ENCODE data around the gene CD101. TPM values are rescaled to one million over a fixed set of nuclear protein-coding genes. Genes with fewer than 3 reads are reported as not detected.

Gene CD101
- total RNA-seq, 1 experiment from 2014 or later = 1.2 TPM

DNA sequence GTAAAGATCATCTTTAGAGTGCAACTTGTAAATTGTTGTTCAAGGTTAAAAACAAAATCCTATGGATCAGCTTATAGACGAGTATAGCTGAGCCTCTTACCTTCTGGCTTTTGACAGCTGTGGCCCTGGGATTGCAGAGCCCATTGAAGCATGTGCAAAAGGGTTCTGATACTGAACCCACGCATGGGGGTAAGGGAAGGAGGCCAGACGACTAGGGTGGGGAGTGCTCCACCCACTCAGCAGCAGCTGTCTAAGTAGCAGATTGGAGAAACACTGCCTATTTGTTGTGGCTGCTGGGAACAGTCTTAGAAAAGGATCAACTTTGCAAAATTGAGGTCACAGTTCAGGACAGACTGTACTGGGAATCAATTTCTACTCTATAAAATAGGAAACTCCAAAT, 16.1 kb downstream of the CD101 start:
- Histone ChIP-seq H2AFZ (ENCODE audit: low read depth, low read length, poor library complexity, severe bottlenecking) (no peak overlapping the region), H3K9me3 (ENCODE audit: control insufficient read depth in 1 of 2, insufficient read depth in 1 of 2, low read depth in 1 of 2, low read length in 2 of 2) (no peaks in the 10 kb centered on the region), H3K27ac (ENCODE audit: low read depth, low read length) (no peak overlapping the region), H3K4me3 (replicated peaks in 1 of 2; ENCODE audit: low read depth in 1 of 2, low read length in 2 of 2) (no peak overlapping the region), H3K79me2 (ENCODE audit: insufficient read depth, low read length) (no peaks in the 10 kb centered on the region), H3K4me1 (ENCODE audit: control insufficient read depth in 1 of 2, insufficient read depth in 2 of 2, low read length in 2 of 2) (no peaks in the 10 kb centered on the region), H3K9ac (ENCODE audit: low read length) (no peak overlapping the region), H3K36me3 (ENCODE audit: control insufficient read depth in 1 of 2, insufficient read depth in 2 of 2, low read length in 2 of 2) (no peaks in the 10 kb centered on the region), H3K4me2 (ENCODE audit: low read length) (no peak overlapping the region), H3K9me2 (ENCODE audit: insufficient read depth) (no peaks in the 10 kb centered on the region), H4K20me1 (ENCODE audit: insufficient read depth) (no peaks in the 10 kb centered on the region), H3K27me3 (ENCODE audit: insufficient read depth, low read length) (no peaks in the 10 kb centered on the region)
- TF ChIP-seq MAX (IDR thresholded peaks at IDR 0.05) (no peak), CTCF (IDR thresholded peaks at IDR 0.05 in 2 of 3, conservative IDR thresholded peaks at IDR 0.05 in 1 of 3; ENCODE audit: borderline replicate concordance in 1 of 3, insufficient read depth in 1 of 3, low read depth in 2 of 3, low read length in 2 of 3) (no peak), POLR2AphosphoS5 (IDR thresholded peaks at IDR 0.05; ENCODE audit: low read depth, low read length) (no peak), CBX3 (IDR thresholded peaks at IDR 0.05; ENCODE audit: low read depth) (no peak), CEBPB (IDR thresholded peaks at IDR 0.05; ENCODE audit: low read depth) (no peak), YY1 (IDR thresholded peaks at IDR 0.05; ENCODE audit: extremely low read depth, insufficient replicate concordance, low read depth, low read length) (no peak), ELF1 (IDR thresholded peaks at IDR 0.05; ENCODE audit: borderline replicate concordance, low read depth) (no peak), EZH2 (IDR thresholded peaks at IDR 0.05) (no peak), POLR2A (IDR thresholded peaks at IDR 0.05; ENCODE audit: borderline replicate concordance, extremely low read depth, insufficient read depth, insufficient read length) (no peak), TCF7L2 (IDR thresholded peaks at IDR 0.05; ENCODE audit: borderline replicate concordance, extremely low read depth, insufficient read depth, insufficient read length) (no peak), SP1 (IDR thresholded peaks at IDR 0.05; ENCODE audit: low read depth) (no peak), ZNF274 (IDR thresholded peaks at IDR 0.05; ENCODE audit: low read depth, low read length) (no peak), JUND (IDR thresholded peaks at IDR 0.05) (no peak), FOSL1 (IDR thresholded peaks at IDR 0.05; ENCODE audit: low read depth) (no peak), RAD21 (IDR thresholded peaks at IDR 0.05; ENCODE audit: low read depth) (no peak), ZFX (IDR thresholded peaks at IDR 0.05) (no peak)
- TF ChIP-seq, protein P1, sequence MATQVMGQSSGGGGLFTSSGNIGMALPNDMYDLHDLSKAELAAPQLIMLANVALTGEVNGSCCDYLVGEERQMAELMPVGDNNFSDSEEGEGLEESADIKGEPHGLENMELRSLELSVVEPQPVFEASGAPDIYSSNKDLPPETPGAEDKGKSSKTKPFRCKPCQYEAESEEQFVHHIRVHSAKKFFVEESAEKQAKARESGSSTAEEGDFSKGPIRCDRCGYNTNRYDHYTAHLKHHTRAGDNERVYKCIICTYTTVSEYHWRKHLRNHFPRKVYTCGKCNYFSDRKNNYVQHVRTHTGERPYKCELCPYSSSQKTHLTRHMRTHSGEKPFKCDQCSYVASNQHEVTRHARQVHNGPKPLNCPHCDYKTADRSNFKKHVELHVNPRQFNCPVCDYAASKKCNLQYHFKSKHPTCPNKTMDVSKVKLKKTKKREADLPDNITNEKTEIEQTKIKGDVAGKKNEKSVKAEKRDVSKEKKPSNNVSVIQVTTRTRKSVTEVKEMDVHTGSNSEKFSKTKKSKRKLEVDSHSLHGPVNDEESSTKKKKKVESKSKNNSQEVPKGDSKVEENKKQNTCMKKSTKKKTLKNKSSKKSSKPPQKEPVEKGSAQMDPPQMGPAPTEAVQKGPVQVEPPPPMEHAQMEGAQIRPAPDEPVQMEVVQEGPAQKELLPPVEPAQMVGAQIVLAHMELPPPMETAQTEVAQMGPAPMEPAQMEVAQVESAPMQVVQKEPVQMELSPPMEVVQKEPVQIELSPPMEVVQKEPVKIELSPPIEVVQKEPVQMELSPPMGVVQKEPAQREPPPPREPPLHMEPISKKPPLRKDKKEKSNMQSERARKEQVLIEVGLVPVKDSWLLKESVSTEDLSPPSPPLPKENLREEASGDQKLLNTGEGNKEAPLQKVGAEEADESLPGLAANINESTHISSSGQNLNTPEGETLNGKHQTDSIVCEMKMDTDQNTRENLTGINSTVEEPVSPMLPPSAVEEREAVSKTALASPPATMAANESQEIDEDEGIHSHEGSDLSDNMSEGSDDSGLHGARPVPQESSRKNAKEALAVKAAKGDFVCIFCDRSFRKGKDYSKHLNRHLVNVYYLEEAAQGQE (IDR thresholded peaks at IDR 0.05; ENCODE audit: low read depth) = no peak
- TF ChIP-seq, protein P2, sequence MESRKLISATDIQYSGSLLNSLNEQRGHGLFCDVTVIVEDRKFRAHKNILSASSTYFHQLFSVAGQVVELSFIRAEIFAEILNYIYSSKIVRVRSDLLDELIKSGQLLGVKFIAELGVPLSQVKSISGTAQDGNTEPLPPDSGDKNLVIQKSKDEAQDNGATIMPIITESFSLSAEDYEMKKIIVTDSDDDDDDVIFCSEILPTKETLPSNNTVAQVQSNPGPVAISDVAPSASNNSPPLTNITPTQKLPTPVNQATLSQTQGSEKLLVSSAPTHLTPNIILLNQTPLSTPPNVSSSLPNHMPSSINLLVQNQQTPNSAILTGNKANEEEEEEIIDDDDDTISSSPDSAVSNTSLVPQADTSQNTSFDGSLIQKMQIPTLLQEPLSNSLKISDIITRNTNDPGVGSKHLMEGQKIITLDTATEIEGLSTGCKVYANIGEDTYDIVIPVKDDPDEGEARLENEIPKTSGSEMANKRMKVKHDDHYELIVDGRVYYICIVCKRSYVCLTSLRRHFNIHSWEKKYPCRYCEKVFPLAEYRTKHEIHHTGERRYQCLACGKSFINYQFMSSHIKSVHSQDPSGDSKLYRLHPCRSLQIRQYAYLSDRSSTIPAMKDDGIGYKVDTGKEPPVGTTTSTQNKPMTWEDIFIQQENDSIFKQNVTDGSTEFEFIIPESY (IDR thresholded peaks at IDR 0.05; ENCODE audit: extremely low read depth, insufficient replicate concordance, low read length) = no peak
- POLR2A ChIA-PET = no interaction called here
- CTCF ChIA-PET = interaction anchor here (0.8 kb wide), 1 partner anchor 34 kb away, joined by 3 read pairs; no protein-coding TSS in a partner anchor
- BruUV-seq (replicated peaks) = no TSS peak
- intact Hi-C loops (cut with micrococcal nuclease) = no loop called here
- ATAC-seq (no peak), DNase-seq (ENCODE audit: low read depth, low spot score) (no peak)
- RAD21 ChIA-PET (ENCODE audit: low non-redundant PET in 1 of 2, low total read pairs in 2 of 2, uncharacterized antibody in 2 of 2, unreplicated experiment in 2 of 2) = no interaction called here
